ENCODE measurements around the gene PRKACB. TPM values are rescaled to one million over a fixed set of nuclear protein-coding genes. Genes with fewer than 3 reads are reported as not detected.
"Not testable (repeated sequence)": the region's sequence is repeated elsewhere in the genome, so short reads cannot be mapped to it uniquely, and the experiment has no call there.

PRKACB gene
- total RNA-seq, 1 experiment from 2014 or later = 0.51 TPM

- no peak for DNase-seq (ENCODE audit: low spot score)
Measured at GRCh38 chr1:84217239-84217638, 73.2 kb downstream of the PRKACB start.

DNA sequence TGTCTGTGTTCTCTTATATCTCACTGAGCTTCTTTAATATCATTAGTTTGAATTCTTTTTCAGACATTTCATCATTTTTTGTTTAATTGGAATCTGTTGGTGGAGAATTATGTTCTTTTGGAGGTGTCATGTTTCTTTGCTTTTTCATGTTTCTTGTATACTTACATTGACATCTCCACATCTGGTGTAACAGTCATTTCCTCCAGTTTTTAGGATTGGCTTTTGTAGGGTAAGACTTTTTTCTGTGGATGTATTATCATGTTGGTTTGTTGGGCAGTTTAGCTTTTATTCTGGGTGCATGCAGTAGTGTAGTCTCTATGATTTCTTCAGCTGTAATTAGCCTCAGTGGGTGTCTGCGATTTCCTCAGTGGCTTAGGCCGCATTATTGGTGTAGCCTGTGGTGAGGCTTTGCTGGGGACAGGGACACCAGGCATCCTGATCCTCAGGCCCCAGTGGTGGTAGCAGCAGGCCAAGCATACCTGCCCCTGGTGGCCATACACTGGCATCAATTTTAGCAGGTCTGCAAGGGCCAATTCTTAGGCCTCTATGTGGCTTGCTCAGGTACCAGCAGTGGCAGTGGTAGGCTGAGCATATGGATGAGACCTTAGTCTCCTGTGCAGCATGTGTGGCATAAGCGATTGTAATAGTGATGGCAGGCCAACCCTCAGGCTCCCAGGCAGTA lies 79.8 kb downstream of the PRKACB start:
- DNase-seq (ENCODE audit: low spot score) = no peak

- no peak for DNase-seq (ENCODE audit: low spot score)
Measured at GRCh38 chr1:84224905-84225304, 80.8 kb downstream of the PRKACB start.

DNA sequence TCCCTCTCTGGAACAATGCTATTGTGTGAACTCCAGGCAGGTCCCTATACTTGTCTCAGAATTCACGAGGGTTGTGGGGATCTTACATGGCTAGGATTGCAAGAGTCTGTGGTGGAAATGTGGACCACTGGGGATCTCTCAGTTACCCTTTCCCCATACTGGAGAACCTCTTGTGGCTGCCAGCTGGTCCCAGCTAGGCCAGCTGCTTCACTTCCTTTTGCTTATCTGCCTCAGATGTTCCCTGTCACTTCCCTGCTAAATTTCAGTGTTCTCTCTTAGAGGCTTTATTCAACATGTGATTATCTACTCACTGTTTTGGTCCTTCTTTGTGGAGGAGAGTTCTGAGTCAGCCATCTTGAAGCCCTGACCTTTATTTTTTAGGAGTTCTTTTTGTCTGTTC lies 81.6 kb downstream of the PRKACB start:
- no peak for DNase-seq (ENCODE audit: low spot score)

DNA sequence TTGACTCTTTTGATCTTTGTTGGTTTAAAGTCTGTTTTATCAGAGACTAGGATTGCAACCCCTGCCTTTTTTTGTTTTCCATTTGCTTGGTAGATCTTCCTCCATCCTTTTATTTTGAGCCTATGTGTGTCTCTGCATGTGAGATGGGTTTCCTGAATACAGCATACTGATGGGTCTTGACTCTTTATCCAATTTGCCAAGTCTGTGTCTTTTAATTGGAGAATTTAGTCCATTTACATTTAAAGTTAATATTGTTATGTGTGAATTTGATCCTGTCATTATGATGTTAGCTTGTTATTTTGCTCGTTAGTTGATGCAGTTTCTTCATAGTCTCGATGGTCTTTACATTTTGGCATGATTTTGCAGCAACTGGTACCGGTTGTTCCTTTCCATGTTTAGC lies 88.6 kb downstream of the PRKACB start:
- not testable (repeated sequence) for DNase-seq (ENCODE audit: low spot score)

- DNase-seq (ENCODE audit: low spot score) = no peak
Measured at GRCh38 chr1:84236256-84236655, 92.2 kb downstream of the PRKACB start.

DNA sequence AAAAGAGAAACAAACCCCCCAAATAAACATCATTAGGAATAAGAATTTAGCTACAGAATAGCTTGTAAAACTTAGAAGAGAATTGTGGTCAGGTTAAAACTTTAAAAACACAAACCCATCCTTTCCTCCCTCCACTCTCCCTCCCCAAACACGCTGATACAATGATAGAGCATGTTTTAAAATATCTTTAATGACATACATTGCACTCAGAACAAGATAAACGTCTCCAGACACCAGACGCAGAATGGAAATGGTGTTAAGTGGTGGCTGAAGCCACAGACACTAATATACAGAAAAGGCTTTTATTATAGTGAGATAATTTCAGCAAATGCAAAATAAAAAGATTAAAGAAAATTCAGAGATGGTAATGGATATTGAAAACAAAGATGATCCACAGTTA lies 98.6 kb downstream of the PRKACB start:
- no peak for DNase-seq (ENCODE audit: low spot score)

DNA sequence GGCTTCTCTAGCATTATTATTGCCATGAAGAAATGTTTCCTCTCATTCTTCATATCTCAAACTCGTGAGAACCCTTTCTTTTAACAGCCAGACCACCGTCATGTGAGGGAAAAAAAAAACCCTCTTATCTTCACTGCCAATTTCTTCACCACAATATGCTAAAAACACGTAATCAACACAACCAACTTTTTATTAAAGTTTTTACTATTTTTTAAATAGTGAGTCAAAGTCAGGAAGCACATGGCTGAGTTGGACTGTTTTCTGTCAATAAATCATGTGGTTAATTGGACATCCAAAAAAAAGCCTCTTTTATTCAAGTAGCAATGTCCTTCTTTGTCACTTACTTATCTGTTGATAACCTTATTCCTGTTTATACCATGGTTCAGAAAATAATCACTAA lies 101.5 kb downstream of the PRKACB start:
- no peak for DNase-seq (ENCODE audit: low spot score)

- DNase-seq (ENCODE audit: low spot score) = no peak
Measured at GRCh38 chr1:84246213-84246612, 102.1 kb downstream of the PRKACB start.

DNA sequence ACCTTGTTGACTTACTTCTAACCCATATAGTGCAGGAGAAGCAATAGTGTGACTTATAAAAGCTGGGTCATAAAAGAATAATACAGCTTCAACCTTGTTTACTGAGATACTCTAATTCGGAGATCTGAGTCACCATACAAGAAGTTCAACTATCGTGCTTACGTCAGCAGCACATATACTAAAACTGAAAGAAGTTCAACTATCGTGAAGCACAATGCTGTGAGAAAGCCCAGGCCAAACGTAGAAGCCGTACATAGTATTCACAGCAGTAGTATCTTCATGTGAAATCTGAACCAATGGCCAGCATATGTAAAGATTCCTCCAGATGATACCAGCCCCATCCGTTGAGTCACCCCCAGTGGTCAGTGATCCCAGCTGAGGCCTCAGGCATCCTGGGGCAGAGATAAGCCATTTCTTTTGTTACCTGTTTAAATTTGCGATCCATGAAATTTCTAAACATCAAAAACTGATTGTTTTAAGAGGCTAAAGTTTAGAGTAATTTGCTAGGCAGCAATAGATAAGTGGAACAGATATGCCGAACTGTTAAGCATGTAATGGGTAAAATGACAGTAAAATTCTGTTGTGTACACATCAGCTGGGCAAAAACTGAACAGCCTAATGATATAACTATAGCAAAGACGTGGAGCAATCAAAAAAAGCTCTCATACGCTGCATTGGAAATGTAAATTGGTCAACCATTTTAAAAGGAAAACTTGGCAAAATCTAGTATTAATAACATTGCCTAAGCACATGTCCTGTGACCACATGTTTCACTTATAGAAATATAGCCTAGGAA lies 103.6 kb downstream of the PRKACB start:
- DNase-seq (ENCODE audit: low spot score) = peak; percentile 47

DNA sequence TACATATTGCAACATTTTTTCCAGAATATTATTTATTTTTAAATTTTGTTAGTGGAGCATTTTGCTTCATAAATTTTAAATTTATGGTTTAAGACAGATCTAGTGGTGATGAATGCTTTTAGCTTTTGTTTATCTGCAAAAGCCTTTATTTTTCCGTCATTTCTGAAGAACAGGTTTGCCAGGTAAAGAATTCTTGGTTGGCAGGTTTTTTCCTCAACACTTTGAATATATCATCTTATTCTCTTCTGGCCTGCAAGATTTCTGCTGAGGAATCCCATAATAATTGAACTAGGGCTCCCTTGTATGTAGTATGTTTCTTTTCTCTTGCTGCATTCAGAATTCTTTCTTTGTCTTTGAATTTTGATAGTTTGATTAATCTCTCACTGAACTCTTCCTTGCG lies 106.6 kb downstream of the PRKACB start:
- no peak for DNase-seq (ENCODE audit: low spot score)

DNA sequence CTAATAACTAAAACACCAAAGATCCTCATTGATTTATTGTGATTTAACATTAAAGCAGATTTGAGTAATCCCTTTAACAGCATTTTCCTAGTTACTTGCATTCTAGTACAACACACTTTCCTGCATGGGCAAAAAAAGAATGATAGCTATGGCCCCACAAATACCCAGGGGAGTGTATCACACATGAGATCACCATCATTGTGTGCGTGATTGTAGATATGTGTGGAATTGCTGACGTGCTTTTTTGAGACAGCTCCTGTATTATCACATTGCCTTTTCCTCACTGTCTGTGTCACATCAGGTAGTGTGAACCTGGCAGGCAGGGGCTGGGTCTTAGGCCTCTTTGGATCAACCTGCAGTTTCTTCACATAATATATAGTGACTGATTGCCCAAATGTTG lies 109.0 kb downstream of the PRKACB start:
- DNase-seq (ENCODE audit: low spot score) = no peak

DNA sequence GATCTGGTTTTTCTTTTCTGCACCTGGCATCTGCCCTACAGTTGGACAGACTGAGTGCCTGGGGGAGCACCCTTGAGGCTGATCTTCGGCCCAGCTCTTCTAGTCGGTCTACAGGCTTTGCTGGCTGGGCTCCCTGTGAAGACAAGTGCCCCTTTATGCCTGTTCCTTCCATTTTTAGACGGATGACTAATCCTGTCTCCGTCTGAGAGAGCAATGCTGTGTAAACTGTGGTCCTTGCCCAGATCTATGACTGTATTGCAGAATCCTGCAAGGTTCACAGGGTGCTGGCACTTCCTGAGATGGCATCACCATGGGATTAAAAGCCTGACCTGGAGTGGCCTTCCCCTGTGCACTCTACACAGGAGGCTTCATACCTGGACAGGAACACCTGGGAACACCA lies 109.8 kb downstream of the PRKACB start:
- peak; percentile 84 for DNase-seq (ENCODE audit: low spot score)

DNA sequence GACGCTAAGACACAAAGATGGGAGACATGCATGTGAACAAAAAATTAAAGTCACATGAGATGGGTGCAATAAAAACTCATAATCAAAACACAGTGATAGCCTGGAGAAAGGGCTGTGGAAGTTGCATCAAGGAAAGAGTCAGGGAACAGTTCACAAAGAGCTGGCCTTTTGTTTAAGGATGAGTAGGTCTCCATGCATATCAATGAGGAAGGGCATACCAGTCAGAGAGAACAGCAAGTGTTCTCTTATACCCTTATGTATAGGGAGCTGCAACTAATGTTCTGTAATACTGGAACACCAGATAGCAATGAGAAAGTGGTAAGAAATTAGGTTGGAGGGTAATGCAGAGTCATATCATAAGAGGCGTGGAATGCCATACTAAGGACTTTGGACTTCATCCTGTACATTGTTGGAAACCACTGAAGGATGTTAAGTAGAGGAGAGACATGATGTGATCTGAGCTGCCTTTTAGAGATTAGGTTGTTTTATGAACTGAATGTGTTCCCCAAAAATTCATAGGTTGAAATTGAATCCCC lies 110.7 kb downstream of the PRKACB start:
- DNase-seq (ENCODE audit: low spot score) = peak; percentile 25

- DNase-seq (ENCODE audit: low spot score) = no peak
Measured at GRCh38 chr1:84255582-84255981, 111.5 kb downstream of the PRKACB start.

GRCh38 chr1:84257617-84258016 lies 113.5 kb downstream of the PRKACB start:
- DNase-seq (ENCODE audit: low spot score) = no peak

DNA sequence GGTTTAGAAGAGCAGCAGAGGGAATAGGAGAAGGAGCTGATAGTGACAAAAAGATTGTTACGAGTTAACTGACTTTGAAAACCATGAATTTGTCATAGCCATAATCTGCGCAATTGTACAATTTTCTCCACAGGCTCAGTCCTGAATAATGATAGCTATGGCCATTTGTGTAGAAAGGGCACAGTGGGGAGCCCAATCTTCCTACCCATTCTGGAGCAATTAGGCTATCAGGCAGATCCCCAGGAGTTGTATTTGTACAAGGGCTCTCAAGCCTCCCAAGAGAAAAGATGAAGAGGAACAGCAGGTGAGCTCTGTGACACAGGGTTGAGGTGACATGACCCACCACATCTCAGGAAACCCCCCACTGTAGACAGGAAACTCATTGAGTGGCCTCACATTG lies 115.3 kb downstream of the PRKACB start:
- DNase-seq (ENCODE audit: low spot score) = no peak

GRCh38 chr1:84259989-84260388 lies 115.9 kb downstream of the PRKACB start:
- DNase-seq (ENCODE audit: low spot score) = no peak

- DNase-seq (ENCODE audit: low spot score) = peak; percentile 59
Measured at GRCh38 chr1:84260852-84261518, 116.9 kb downstream of the PRKACB start.

DNA sequence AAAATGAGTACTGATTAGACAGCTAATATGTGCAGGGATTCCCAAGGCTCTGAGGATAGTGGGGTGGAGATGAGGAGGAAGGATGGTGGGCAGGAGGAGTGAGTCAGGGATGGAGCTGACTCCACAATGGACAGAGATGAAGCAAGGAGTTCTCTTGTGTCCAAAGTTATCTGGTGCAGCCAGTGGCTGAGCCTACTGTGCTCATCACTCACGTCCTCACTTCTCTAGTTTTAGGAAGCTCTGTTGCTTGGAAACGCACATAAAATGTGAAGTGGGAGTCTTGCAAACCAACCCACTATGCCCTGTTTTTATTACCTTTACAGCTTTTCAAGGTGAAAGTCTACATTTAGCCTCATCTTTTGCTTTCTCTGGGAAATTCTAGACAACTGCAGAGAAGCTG lies 120.9 kb downstream of the PRKACB start:
- no peak for DNase-seq (ENCODE audit: low spot score)

- DNase-seq (ENCODE audit: low spot score) = no peak
Measured at GRCh38 chr1:84265867-84266266, 121.8 kb downstream of the PRKACB start.

GRCh38 chr1:84266748-84267147 lies 122.7 kb downstream of the PRKACB start:
- DNase-seq (ENCODE audit: low spot score) = no peak

Data from HT-29 (cell line).